HFFc6 (cell line): ENCODE measurements around the gene SPAG9. TPM values are rescaled to one million over a fixed set of nuclear protein-coding genes. Genes with fewer than 3 reads are reported as not detected.
A peak's percentile ranks its signal among the peaks of the same experiment; 100 is the strongest.

Experiments
- DNase-seq: peaks from one replicate; pipeline ENCODE4 v3.0.0-alpha.2; 2018
- H3K27ac Mint-ChIP-seq: 2 replicates; pipeline ENCODE4 v1.8.0; 2020; ENCODE audit warnings: mild to moderate bottlenecking, mixed read lengths
- H3K27me3 Mint-ChIP-seq: 2 replicates; pipeline ENCODE4 v1.8.0; 2021; ENCODE audit warnings: mild to moderate bottlenecking, moderate library complexity, mixed read lengths; ENCODE audit not compliant: insufficient read depth
- H3K36me3 Mint-ChIP-seq: 2 replicates; pipeline ENCODE4 v1.8.0; 2021; ENCODE audit warnings: low read depth, mixed read lengths
- H3K4me1 Mint-ChIP-seq: 2 replicates; pipeline ENCODE4 v1.8.0; 2020; ENCODE audit warnings: low read depth, mixed read lengths
- H3K4me3 Mint-ChIP-seq: 2 replicates; pipeline ENCODE4 v1.8.0; 2020; ENCODE audit warnings: mild to moderate bottlenecking, moderate library complexity, mixed read lengths
- H3K9me3 Mint-ChIP-seq: 2 replicates; pipeline ENCODE4 v1.8.0; 2020; ENCODE audit warnings: mild to moderate bottlenecking, mixed read lengths
- total RNA-seq, 6 experiments: library from RNA; stranded (reverse); fragmentation: NEBNext Ultra II Directional; extraction: Animal tissue kit (Norgen Biotek cat#: 25700); gene quantifications; 2 replicates in 1 of 6; 3 replicates in 5 of 6; pipeline ENCODE4 v1.2.3, GENCODE V29; 2021
- TF ChIP-seq, protein P1 (sequence below): fragments of 200-600 bp; sonication (generic); IDR thresholded peaks from 2 replicates; pipeline ENCODE4 v1.5.0; 2021; ENCODE audit warnings: antibody characterized with exemption, mild to moderate bottlenecking

Gene SPAG9
- total RNA-seq, 6 experiments from 2014 or later, result 54.3 to 78.1 (median 61.3) TPM

DNA sequence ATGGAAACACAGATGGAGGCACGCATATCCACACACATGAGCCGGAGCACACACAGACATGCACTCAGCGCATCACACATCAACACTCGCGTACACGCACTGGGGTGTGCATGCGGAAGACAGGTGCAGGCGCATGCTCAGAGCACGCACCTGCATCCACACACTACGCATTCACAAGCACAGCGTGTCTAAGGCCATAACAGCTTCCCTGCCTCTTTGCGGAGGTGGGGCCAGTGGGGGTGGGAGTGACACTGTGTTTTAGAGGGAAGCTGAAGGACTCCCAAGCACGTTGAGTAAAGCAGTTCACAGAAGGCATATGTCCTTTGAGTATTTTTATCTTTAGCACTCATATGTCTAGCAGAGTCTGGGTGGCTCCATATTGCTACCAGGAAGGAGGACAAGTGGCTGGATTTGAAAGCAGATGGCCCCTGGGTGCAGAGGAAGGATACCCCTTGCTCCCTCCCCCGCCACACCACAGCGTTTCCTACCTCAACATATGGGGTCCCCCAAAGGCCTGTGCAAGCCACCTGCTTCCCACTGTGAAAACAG lies 185.9 kb downstream of the SPAG9 start:
- H3K4me1 Mint-ChIP-seq, result peaks cover 52% of the 10 kb centered on the region
- no peak overlapping the region for H3K4me3 Mint-ChIP-seq

DNA sequence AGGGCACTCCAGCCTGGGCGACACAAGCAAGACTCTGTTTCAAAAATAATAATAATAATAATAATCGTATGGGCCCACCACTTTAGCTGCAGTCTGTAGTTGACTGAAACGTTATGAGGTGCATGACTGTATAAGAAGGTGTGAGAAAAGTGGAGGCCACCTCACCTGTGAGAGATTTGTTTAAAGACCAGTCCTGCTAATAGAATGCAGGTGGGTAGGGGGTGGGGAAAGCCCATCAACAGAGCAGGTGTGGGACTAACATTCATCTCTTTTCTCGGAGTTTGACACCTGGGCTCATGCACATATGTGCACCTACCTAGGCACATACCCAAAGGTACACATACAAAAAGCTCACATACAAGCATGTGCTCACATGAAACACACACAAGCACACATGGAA lies 186.5 kb downstream of the SPAG9 start:
- peak overlapping the region; percentile 97; the same call in 1 of the 2 replicates for H3K27ac Mint-ChIP-seq
- H3K4me1 Mint-ChIP-seq, result peaks cover 49% of the 10 kb centered on the region
- TF ChIP-seq, protein P1, sequence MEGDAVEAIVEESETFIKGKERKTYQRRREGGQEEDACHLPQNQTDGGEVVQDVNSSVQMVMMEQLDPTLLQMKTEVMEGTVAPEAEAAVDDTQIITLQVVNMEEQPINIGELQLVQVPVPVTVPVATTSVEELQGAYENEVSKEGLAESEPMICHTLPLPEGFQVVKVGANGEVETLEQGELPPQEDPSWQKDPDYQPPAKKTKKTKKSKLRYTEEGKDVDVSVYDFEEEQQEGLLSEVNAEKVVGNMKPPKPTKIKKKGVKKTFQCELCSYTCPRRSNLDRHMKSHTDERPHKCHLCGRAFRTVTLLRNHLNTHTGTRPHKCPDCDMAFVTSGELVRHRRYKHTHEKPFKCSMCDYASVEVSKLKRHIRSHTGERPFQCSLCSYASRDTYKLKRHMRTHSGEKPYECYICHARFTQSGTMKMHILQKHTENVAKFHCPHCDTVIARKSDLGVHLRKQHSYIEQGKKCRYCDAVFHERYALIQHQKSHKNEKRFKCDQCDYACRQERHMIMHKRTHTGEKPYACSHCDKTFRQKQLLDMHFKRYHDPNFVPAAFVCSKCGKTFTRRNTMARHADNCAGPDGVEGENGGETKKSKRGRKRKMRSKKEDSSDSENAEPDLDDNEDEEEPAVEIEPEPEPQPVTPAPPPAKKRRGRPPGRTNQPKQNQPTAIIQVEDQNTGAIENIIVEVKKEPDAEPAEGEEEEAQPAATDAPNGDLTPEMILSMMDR, result no peak
- no peaks in the 10 kb centered on the region for H3K9me3 Mint-ChIP-seq
- no peaks in the 10 kb centered on the region for H3K36me3 Mint-ChIP-seq
- DNase-seq, result no peak
- no peak overlapping the region for H3K4me3 Mint-ChIP-seq
- H3K27me3 Mint-ChIP-seq, result no peaks in the 10 kb centered on the region; the same call in 1 of the 2 replicates

More for the DNA sequence above, 185.9 kb downstream of the SPAG9 start:
- no peaks in the 10 kb centered on the region for H3K9me3 Mint-ChIP-seq
- H3K27me3 Mint-ChIP-seq, result no peaks in the 10 kb centered on the region; the same call in 1 of the 2 replicates
- no peaks in the 10 kb centered on the region for H3K36me3 Mint-ChIP-seq
- H3K27ac Mint-ChIP-seq, result peak overlapping the region; percentile 33; the same call in 1 of the 2 replicates
- no peak for DNase-seq
- TF ChIP-seq, protein P1, result no peak

DNA sequence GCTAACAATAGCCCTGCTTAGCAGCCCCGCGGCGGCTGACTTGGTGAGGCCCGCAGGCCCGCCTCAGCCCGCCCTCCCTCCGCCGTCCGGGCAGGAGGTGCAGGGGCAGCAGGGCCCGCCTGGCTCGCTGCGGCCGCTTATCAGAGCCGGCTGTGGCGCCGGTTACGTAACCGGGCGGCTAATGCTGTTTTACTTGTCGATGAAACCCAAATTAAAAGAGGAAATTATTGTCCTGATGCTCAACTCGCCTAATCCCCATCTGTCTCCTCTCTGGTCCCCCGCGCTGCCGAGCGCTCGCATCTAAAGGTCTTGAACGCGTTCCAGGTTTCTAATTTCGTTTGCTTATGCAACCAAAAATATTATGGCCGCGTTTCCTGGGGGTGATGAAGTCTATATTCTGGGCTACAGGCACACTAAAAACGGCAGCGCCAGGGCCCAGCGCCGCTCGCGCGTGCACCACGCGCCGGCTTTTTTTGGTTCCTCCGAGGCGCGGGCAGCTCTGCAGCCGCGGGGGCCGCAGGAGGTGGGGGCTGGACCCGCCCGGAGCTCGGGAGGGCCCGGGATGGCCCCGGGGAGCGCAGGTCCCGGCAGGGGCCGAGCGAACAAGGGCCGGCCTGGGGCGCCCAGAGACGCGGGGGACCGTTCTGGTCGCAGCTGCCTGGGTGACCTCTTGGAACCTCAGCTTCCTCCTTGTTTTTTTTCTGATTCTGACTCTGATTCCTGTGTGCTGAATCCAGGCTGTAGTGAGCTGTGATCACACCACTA lies 189.3 kb downstream of the SPAG9 start:
- Mint-ChIP-seq H3K4me3 (peak overlapping the region; percentile 83), H3K36me3 (no peaks in the 10 kb centered on the region), H3K4me1 (peaks cover 53% of the 10 kb centered on the region), H3K9me3 (no peaks in the 10 kb centered on the region), H3K27ac (peak overlapping the region; percentile 97), H3K27me3 (no peaks in the 10 kb centered on the region; the same call in 1 of the 2 replicates)
- peak; percentile 87 for DNase-seq
- TF ChIP-seq, protein P1, result no peak

DNA sequence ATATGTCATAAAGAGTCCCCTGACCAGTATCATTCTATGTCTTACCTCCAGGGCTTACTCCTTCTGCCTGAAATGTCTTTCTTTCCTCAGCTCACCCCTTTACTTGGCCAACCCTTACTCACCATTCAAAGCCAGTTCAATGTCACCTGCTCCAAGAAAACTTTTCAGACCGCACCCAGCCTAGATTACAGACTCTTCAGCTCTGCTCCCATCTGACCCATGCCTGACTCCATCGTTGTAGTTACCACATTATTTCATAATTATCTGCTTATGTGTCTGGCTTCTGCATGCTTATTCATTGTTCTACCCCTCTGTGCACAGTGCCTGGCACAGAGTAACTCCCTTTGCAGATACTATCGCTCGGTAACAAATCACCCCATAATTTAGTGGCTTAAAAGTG lies 192.0 kb downstream of the SPAG9 start:
- TF ChIP-seq, protein P1, result no peak
- no peak overlapping the region for H3K4me3 Mint-ChIP-seq
- DNase-seq, result no peak
- H3K9me3 Mint-ChIP-seq, result no peaks in the 10 kb centered on the region
- H3K4me1 Mint-ChIP-seq, result peaks cover 50% of the 10 kb centered on the region
- no peak overlapping the region for H3K27ac Mint-ChIP-seq
- H3K36me3 Mint-ChIP-seq, result no peaks in the 10 kb centered on the region
- no peaks in the 10 kb centered on the region; the same call in 1 of the 2 replicates for H3K27me3 Mint-ChIP-seq

DNA sequence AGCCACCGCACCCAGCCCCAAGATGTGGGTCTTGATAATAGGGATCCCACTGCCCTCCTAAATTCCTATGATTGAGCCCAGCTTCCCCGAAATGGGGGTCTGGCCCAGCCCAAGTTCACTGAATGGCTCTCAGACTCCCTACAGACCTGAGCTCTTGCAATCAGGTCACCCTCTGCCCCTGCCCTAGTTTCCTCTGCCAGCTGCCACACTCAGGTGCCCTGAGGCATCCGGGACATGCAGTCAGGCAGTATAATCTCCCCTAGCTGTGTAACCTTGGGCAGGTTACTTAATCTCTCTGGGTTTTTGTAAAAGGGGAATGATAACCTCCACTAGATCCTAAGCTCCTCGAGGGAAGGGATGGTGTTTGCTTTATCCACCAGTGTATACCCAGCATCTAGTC lies 193.4 kb downstream of the SPAG9 start:
- no peaks in the 10 kb centered on the region; the same call in 1 of the 2 replicates for H3K27me3 Mint-ChIP-seq
- H3K36me3 Mint-ChIP-seq, result no peaks in the 10 kb centered on the region
- DNase-seq, result no peak
- H3K4me1 Mint-ChIP-seq, result peaks cover 52% of the 10 kb centered on the region
- TF ChIP-seq, protein P1, result no peak
- no peaks in the 10 kb centered on the region for H3K9me3 Mint-ChIP-seq
- no peak overlapping the region for H3K4me3 Mint-ChIP-seq
- H3K27ac Mint-ChIP-seq, result no peak overlapping the region
